H1 (cell line): ENCODE measurements around the gene MBD5. TPM values are rescaled to one million over a fixed set of nuclear protein-coding genes. Genes with fewer than 3 reads are reported as not detected.

ENCODE experiments used
- CTCF ChIA-PET: fragments of 300-600 bp; sonication (Branson Sonifier 250); formaldehyde crosslinking; loops from one replicate; lab custom pipeline; 2021; ENCODE audit not compliant: partially characterized antibody; lab: Charles Lee
- POLR2A ChIA-PET: fragments of 300-600 bp; sonication (Branson Sonifier 250); formaldehyde crosslinking; loops from one replicate; lab custom pipeline; 2021; ENCODE audit warnings: inconsistent platforms; ENCODE audit not compliant: partially characterized antibody; lab: Charles Lee
- DNase-seq, 2 experiments: peaks; one replicate each; pipeline versions ENCODE4 v3.0.0 to v3.0.0-alpha.2; 2010 to 2022; ENCODE audit warnings: low spot score in 2 of 2, low read depth in 1 of 2, mixed read lengths in 1 of 2
- FAIRE-seq: peaks from 2 replicates; lab custom pipeline; 2011; peaks lifted over from hg19 to GRCh38; lab: Jason Lieb, UNC
- H2AFZ ChIP-seq: 2 replicates; pipeline ENCODE4 v1.8.1; 2012; ENCODE audit warnings: low read length, inconsistent platforms
- H2AK5ac ChIP-seq: 2 replicates; pipeline ENCODE4 v1.6.1; 2013; ENCODE audit warnings: low read depth, low read length
- H2BK120ac ChIP-seq: replicated peaks from 2 replicates; pipeline ENCODE3; 2013; ENCODE audit warnings: low read depth, low read length, inconsistent platforms
- H2BK12ac ChIP-seq: 2 replicates; pipeline ENCODE4 v1.6.1; 2013; ENCODE audit warnings: low read depth, low read length
- H2BK15ac ChIP-seq: 2 replicates; pipeline ENCODE4 v1.6.1; 2013; ENCODE audit warnings: low read length
- H2BK20ac ChIP-seq: 2 replicates; pipeline ENCODE4 v1.6.1; 2013; ENCODE audit warnings: low read length
- H2BK5ac ChIP-seq: 2 replicates; pipeline ENCODE4 v1.6.1; 2013; ENCODE audit warnings: low read depth, low read length
- H3K14ac ChIP-seq: 2 replicates; pipeline ENCODE4 v1.6.1; 2013; ENCODE audit warnings: inconsistent platforms; ENCODE audit not compliant: insufficient read length
- H3K18ac ChIP-seq: 2 replicates; pipeline ENCODE4 v1.6.1; 2013; ENCODE audit warnings: low read length; ENCODE audit errors: extremely low read depth
- H3K23ac ChIP-seq: 2 replicates; pipeline ENCODE4 v1.6.1; 2013; ENCODE audit warnings: inconsistent platforms; ENCODE audit not compliant: insufficient read length
- H3K23me2 ChIP-seq: 2 replicates; pipeline ENCODE4 v1.6.1; 2013; ENCODE audit warnings: low read depth, low read length
- H3K27ac ChIP-seq: 2 replicates; pipeline ENCODE4 v1.6.1; 2011; ENCODE audit warnings: low read depth, low read length, inconsistent platforms
- H3K27me3 ChIP-seq, 4 experiments: replicated peaks in 1 of 4; 1 replicate in 1 of 4; 2 replicates in 3 of 4; pipeline versions ENCODE4 v1.6.1 to v1.8.1; 2011 to 2013; ENCODE audit warnings: low read length in 3 of 4, mild to moderate bottlenecking in 3 of 4, inconsistent platforms in 2 of 4, mixed read lengths in 2 of 4, moderate library complexity in 1 of 4; ENCODE audit not compliant: control insufficient read depth in 3 of 4, insufficient read depth in 3 of 4; ENCODE audit errors: extremely low read depth in 1 of 4
- H3K36me3 ChIP-seq, 4 experiments: 2 replicates each; pipeline versions ENCODE4 v1.6.1 to v1.8.1; 2011 to 2013; ENCODE audit warnings: mild to moderate bottlenecking in 4 of 4, low read length in 3 of 4, moderate library complexity in 2 of 4, control low read depth in 1 of 4, inconsistent platforms in 1 of 4; ENCODE audit not compliant: insufficient read depth in 4 of 4, control insufficient read depth in 2 of 4
- H3K4ac ChIP-seq: replicated peaks from 2 replicates; pipeline ENCODE3; 2013; ENCODE audit warnings: low read length, low read depth, mixed read lengths, inconsistent platforms; ENCODE audit not compliant: insufficient read length
- H3K4me1 ChIP-seq, 4 experiments: replicated peaks in 1 of 4; 1 replicate in 1 of 4; 2 replicates in 3 of 4; pipeline versions ENCODE4 v1.6.1 to v1.8.1; 2011 to 2013; ENCODE audit warnings: low read length in 3 of 4, inconsistent platforms in 2 of 4, mixed read lengths in 1 of 4; ENCODE audit not compliant: insufficient read depth in 4 of 4, control insufficient read depth in 3 of 4
- H3K4me2 ChIP-seq, 2 experiments: 2 replicates each; pipeline versions ENCODE4 v1.6.1 to v1.8.1; 2011 to 2013; ENCODE audit warnings: low read depth in 2 of 2, low read length in 2 of 2, control low read depth in 1 of 2, inconsistent platforms in 1 of 2, mild to moderate bottlenecking in 1 of 2; ENCODE audit not compliant: insufficient read depth in 1 of 2
- H3K4me3 ChIP-seq, 4 experiments: fragments of 200-600, 300-600 bp in 1 of 4; sonication (generic), shearing (Covaris generic), sonication (Bioruptor Twin) in 1 of 4; 2 replicates each; pipeline versions ENCODE4 v1.5.1 to v1.8.1; 2011 to 2016; ENCODE audit warnings: low read length in 4 of 4, low read depth in 3 of 4, control low read depth in 2 of 4, inconsistent platforms in 2 of 4, mild to moderate bottlenecking in 2 of 4, mixed read lengths in 1 of 4, moderate library complexity in 1 of 4; ENCODE audit not compliant: insufficient read depth in 2 of 4; ENCODE audit errors: extremely low read depth in 1 of 4
- H3K56ac ChIP-seq: replicated peaks from 2 replicates; pipeline ENCODE3; 2013; ENCODE audit warnings: low read depth, mild to moderate bottlenecking, mixed read lengths, low read length, inconsistent platforms; ENCODE audit not compliant: insufficient read length
- H3K79me1 ChIP-seq: 2 replicates; pipeline ENCODE4 v1.6.1; 2013; ENCODE audit warnings: low read depth, low read length, control low read depth
- H3K79me2 ChIP-seq, 2 experiments: 2 replicates each; pipeline versions ENCODE4 v1.6.1 to v1.8.1; 2012 to 2013; ENCODE audit warnings: low read length in 2 of 2, mild to moderate bottlenecking in 2 of 2, inconsistent platforms in 1 of 2; ENCODE audit not compliant: insufficient read depth in 2 of 2, control insufficient read depth in 1 of 2
- H3K9ac ChIP-seq, 4 experiments: replicated peaks in 1 of 4; 1 replicate in 1 of 4; 2 replicates in 3 of 4; pipeline versions ENCODE4 v1.6.1 to v1.8.1; 2011 to 2013; ENCODE audit warnings: low read depth in 3 of 4, low read length in 3 of 4, control low read depth in 2 of 4, mild to moderate bottlenecking in 2 of 4, moderate library complexity in 2 of 4, inconsistent platforms in 1 of 4; ENCODE audit errors: extremely low read depth in 1 of 4
- H3K9me3 ChIP-seq, 2 experiments: 2 replicates each; pipeline versions ENCODE4 v1.6.1 to v1.8.1; 2012 to 2013; ENCODE audit warnings: mild to moderate bottlenecking in 2 of 2, moderate library complexity in 2 of 2, control low read depth in 1 of 2, inconsistent platforms in 1 of 2, low read depth in 1 of 2, low read length in 1 of 2, mixed read lengths in 1 of 2; ENCODE audit not compliant: insufficient read depth in 2 of 2
- H4K20me1 ChIP-seq, 2 experiments: replicated peaks in 1 of 2; 2 replicates each; pipeline versions ENCODE3 to v1.8.1; 2011 to 2013; ENCODE audit warnings: inconsistent platforms in 2 of 2, low read length in 2 of 2, mild to moderate bottlenecking in 1 of 2; ENCODE audit not compliant: insufficient read depth in 2 of 2, control insufficient read depth in 1 of 2
- H4K5ac ChIP-seq: 2 replicates; pipeline ENCODE4 v1.6.1; 2013; ENCODE audit warnings: low read length, low read depth, mixed read lengths, inconsistent platforms; ENCODE audit not compliant: insufficient read length
- H4K8ac ChIP-seq: 2 replicates; pipeline ENCODE4 v1.8.0; 2013; ENCODE audit warnings: mild to moderate bottlenecking, moderate library complexity, low read length, inconsistent platforms; ENCODE audit not compliant: insufficient read depth; ENCODE audit errors: extremely low read depth
- H4K91ac ChIP-seq: replicated peaks from 2 replicates; pipeline ENCODE3; 2013; ENCODE audit warnings: low read length, mixed read lengths, inconsistent platforms; ENCODE audit not compliant: insufficient read length
- KDM4A ChIP-seq: IDR thresholded peaks from one replicate; pipeline ENCODE4 v1.7.1; 2012; ENCODE audit warnings: low read depth, mild to moderate bottlenecking, moderate library complexity, low read length, inconsistent platforms; ENCODE audit not compliant: severe bottlenecking
- MAFK ChIP-seq: IDR thresholded peaks from 2 replicates; pipeline ENCODE4 v1.6.1; 2012; ENCODE audit warnings: low read depth, mild to moderate bottlenecking, improper control_type of control experiment, low read length
- RBBP5 ChIP-seq: IDR thresholded peaks from 2 replicates; pipeline ENCODE4 v1.7.1; 2012; ENCODE audit warnings: low read depth, mild to moderate bottlenecking, inconsistent platforms, low read length, moderate library complexity, borderline replicate concordance
- SP2 ChIP-seq: IDR thresholded peaks from 2 replicates; pipeline ENCODE4 v1.6.1; 2012; ENCODE audit warnings: mild to moderate bottlenecking, low read length, inconsistent platforms
- YY1 ChIP-seq: IDR thresholded peaks from 2 replicates; pipeline ENCODE4 v1.6.1; 2011; ENCODE audit warnings: low read depth, mild to moderate bottlenecking, low read length
- WGBS, 2 experiments: shearing (Covaris generic) in 1 of 2; methylation state at CpG; one replicate each; pipeline versions ENCODE4 v1.1.6 to v1.1.7; 2013 to 2015; ENCODE audit warnings: low lambda C conversion rate in 2 of 2, mixed read lengths in 2 of 2, inconsistent platforms in 1 of 2, low coverage in 1 of 2, missing lambda C conversion rate in 1 of 2; ENCODE audit not compliant: insufficient replicate concordance in 2 of 2, insufficient coverage in 1 of 2, insufficient read length in 1 of 2; ENCODE audit errors: extremely low coverage in 1 of 2, missing lambda C conversion rate in 1 of 2; 5-methylcytosine and 5-hydroxymethylcytosine counted together
- polyA plus RNA-seq, 7 experiments: library from polyadenylated mRNA; depleted of rRNA in 3 of 7; stranded (reverse) in 5 of 7; unstranded in 2 of 7; fragments of >200 nt in 5 of 7; fragments of 200-250 nt in 2 of 7; gene quantifications; 1 replicate in 5 of 7; 2 replicates in 1 of 7; 4 replicates in 1 of 7; pipeline versions ENCODE4 v1.2.1 to v1.2.3, GENCODE V29; 2011 to 2013; ENCODE audit warnings: missing spikeins in 2 of 7, mixed read lengths in 2 of 7
- total RNA-seq: library from RNA; stranded (reverse); fragmentation: NEBNext Ultra II Directional; extraction: Animal tissue kit (Norgen Biotek cat#: 25700); gene quantifications from 2 replicates; pipeline ENCODE4 v1.2.1, GENCODE V29; 2021

MBD5 gene
- total and polyA plus RNA-seq, 2 of the 8 experiments (the other 6 are each of a cell fraction or from before 2014, with no cell fraction given) = 9.7 to 29.4 TPM

DNA sequence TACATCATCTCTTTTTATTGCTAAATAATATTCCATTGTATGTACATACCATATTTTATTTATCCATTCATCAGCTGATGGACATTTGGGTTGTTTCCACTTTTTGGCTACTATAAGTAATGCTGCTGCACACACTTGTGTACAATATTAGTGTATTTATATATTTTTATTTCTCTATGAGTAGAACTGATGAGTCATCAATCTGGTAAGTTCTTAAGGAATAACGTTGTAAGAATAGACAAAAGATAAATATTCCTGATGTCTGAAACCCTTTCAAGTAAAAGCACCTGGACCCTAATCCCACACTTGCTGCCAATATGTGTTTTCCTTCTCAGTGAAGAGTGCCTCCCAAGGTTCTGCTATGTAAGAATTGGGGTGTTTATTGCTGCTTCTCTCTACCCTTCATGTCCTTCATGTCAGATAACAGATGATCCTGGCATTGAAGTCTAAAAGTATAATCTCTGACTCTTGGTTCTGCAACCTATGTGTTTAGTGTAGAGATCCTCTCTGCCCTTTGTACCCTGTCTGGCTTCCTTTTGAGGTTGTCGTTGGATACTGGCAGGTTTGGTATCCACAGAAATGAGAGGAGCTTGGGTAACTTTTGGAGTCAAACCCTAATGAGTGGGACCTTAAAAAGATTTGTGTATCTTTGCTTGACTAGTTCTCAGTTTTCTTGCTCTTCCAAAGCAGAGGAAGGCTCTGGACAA lies 330.7 kb downstream of the MBD5 start:
- H4K91ac ChIP-seq = no peak overlapping the region
- CTCF ChIA-PET = interaction anchor here (0.8 to 1.0 kb wide), 2 partner anchors 13 to 191 kb away, joined by 3 read pairs; no protein-coding TSS in a partner anchor
- DNase-seq (no peak), FAIRE-seq (no peak)
- no peak overlapping the region for H3K9ac ChIP-seq
- H3K79me2 ChIP-seq = no peaks in the 10 kb centered on the region
- no peaks in the 10 kb centered on the region for H4K20me1 ChIP-seq
- H3K4ac ChIP-seq = no peak overlapping the region
- no peaks in the 10 kb centered on the region for H3K23me2 ChIP-seq
- H3K79me1 ChIP-seq = no peaks in the 10 kb centered on the region
- H3K27ac ChIP-seq = no peak overlapping the region
- TF ChIP-seq MAFK (peak; percentile 29; the same call in 1 of the 2 replicates), KDM4A (no peak), SP2 (no peak), RBBP5 (no peak), YY1 (no peak)
- no peak overlapping the region for H4K8ac ChIP-seq
- no peaks in the 10 kb centered on the region for H3K27me3 ChIP-seq
- H3K36me3 ChIP-seq = no peaks in the 10 kb centered on the region
- H4K5ac ChIP-seq = no peak overlapping the region
- H2BK12ac ChIP-seq = no peak overlapping the region
- POLR2A ChIA-PET = no interaction called here
- H3K9me3 ChIP-seq = no peaks in the 10 kb centered on the region
- 94% methylated on average over 2 of the region's 2 CpGs; no CpG with 5 or more reads in 1 of the 2 experiments for WGBS, 2 experiments
- no peak overlapping the region for H3K14ac ChIP-seq
- no peak overlapping the region for H3K4me3 ChIP-seq
- H3K4me2 ChIP-seq = no peak overlapping the region
- H2AK5ac ChIP-seq = no peak overlapping the region
- peaks cover 0 to 3% (median 0%) of the 10 kb centered on the region in 4 experiments; a peak in 1 of 7 replicates for H3K4me1 ChIP-seq
- H2BK120ac ChIP-seq = no peak overlapping the region
- no peak overlapping the region for H3K56ac ChIP-seq
- H2BK5ac ChIP-seq = no peak overlapping the region
- H3K23ac ChIP-seq = no peak overlapping the region
- H3K18ac ChIP-seq = no peak overlapping the region
- H2AFZ ChIP-seq = no peak overlapping the region
- H2BK20ac ChIP-seq = no peak overlapping the region
- no peak overlapping the region for H2BK15ac ChIP-seq
